H1 (cell line): ENCODE results near the gene USH1C. TPM values are rescaled to one million over a fixed set of nuclear protein-coding genes. Genes with fewer than 3 reads are reported as not detected.

ENCODE experiments used
- ASH2L ChIP-seq: fragments of 200-600, 300-600 bp; sonication (generic); IDR thresholded peaks from one replicate; pipeline ENCODE4 v1.7.1; 2017; ENCODE audit warnings: low read length
- CBX8 ChIP-seq: fragments of 300-800, 300-1000 bp; sonication (generic); IDR thresholded peaks from 2 replicates; pipeline ENCODE4 v1.7.1; 2016; ENCODE audit warnings: low read depth, low read length, borderline replicate concordance
- CHD7 ChIP-seq: fragments of 300-600 bp; sonication (generic); IDR thresholded peaks from 2 replicates; pipeline ENCODE4 v1.7.1; 2012; ENCODE audit warnings: low read length, moderate library complexity, mild to moderate bottlenecking, inconsistent platforms; ENCODE audit not compliant: insufficient replicate concordance
- CREB1 ChIP-seq: IDR thresholded peaks from 2 replicates; pipeline ENCODE4 v1.6.1; 2012; ENCODE audit warnings: inconsistent platforms
- EP300 ChIP-seq, 2 experiments: IDR thresholded peaks; 1 replicate in 1 of 2; 2 replicates in 1 of 2; pipeline ENCODE4 v1.6.1; 2011 to 2012; ENCODE audit warnings: low read depth in 2 of 2, low read length in 2 of 2, mild to moderate bottlenecking in 2 of 2, borderline replicate concordance in 1 of 2, inconsistent platforms in 1 of 2, moderate library complexity in 1 of 2
- POU5F1 ChIP-seq: IDR thresholded peaks from 2 replicates; pipeline ENCODE4 v1.6.1; 2011; ENCODE audit warnings: low read depth, mild to moderate bottlenecking, low read length, moderate library complexity
- polyA plus RNA-seq, 7 experiments: library from polyadenylated mRNA; depleted of rRNA in 3 of 7; stranded (reverse) in 5 of 7; unstranded in 2 of 7; fragments of >200 nt in 5 of 7; fragments of 200-250 nt in 2 of 7; gene quantifications; 1 replicate in 5 of 7; 2 replicates in 1 of 7; 4 replicates in 1 of 7; pipeline versions ENCODE4 v1.2.1 to v1.2.3, GENCODE V29; 2011 to 2013; ENCODE audit warnings: missing spikeins in 2 of 7, mixed read lengths in 2 of 7
- total RNA-seq: library from RNA; stranded (reverse); fragmentation: NEBNext Ultra II Directional; extraction: Animal tissue kit (Norgen Biotek cat#: 25700); gene quantifications from 2 replicates; pipeline ENCODE4 v1.2.1, GENCODE V29; 2021
- TF ChIP-seq, protein P1 (sequence below): IDR thresholded peaks from 2 replicates; pipeline ENCODE4 v1.6.1; 2012; ENCODE audit warnings: inconsistent platforms

The USH1C gene
- total and polyA plus RNA-seq, 2 of the 8 experiments (the other 6 are each of a cell fraction or from before 2014, with no cell fraction given): 1.3 to 1.6 TPM

DNA sequence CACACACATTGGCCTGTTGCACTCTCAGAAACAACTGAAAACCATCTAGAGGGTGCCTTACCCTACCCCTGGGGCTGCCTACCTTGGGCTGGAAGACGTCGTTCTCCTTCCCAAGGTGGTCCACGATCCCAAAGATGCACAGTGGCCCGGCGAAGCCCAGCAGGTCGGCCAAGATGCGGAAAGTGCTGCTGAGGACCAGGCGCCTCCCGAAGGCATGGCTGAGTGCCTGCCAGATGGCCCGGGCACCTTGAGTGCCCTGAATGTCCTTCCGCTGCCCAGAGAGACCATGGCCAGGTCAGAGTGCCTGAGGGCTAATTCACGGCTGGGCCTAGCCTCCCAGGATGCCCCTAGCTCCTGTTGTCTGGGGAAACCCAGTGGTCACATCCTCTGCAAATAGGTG is 83.8 kb downstream of the USH1C start (continued):
- TF ChIP-seq CHD7 (no peak), POU5F1 (no peak), ASH2L (no peak), CREB1 (no peak), CBX8 (no peak), EP300 (IDR thresholded peaks at IDR 0.05; ENCODE audit: borderline replicate concordance in 1 of 2, low read depth in 2 of 2, low read length in 2 of 2) (no peak)
- TF ChIP-seq, protein P1, sequence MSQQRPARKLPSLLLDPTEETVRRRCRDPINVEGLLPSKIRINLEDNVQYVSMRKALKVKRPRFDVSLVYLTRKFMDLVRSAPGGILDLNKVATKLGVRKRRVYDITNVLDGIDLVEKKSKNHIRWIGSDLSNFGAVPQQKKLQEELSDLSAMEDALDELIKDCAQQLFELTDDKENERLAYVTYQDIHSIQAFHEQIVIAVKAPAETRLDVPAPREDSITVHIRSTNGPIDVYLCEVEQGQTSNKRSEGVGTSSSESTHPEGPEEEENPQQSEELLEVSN: no peak
- TF ChIP-seq, all 59 proteins: peak for 0
